Spleen (tissue), 11 donors: ENCODE data around the gene KCNE4. TPM values are rescaled to one million over a fixed set of nuclear protein-coding genes. Genes with fewer than 3 reads are reported as not detected.

Experiments used
- DNase-seq: peaks from one replicate; pipeline ENCODE4 v3.0.0-alpha.2; 2020
- H3K27ac ChIP-seq, 8 donors: fragments of 200-600 bp; sonication (generic) in 7 of 8; 1 replicate in 4 of 8; 2 replicates in 4 of 8; pipeline versions ENCODE4 v1.5.0 to v1.8.0; 2016 to 2021; ENCODE audit warnings: inconsistent platforms in 4 of 8, mild to moderate bottlenecking in 4 of 8, moderate library complexity in 1 of 8
- H3K27me3 ChIP-seq, 7 donors: fragments of 200-600 bp; sonication (generic) in 6 of 7; replicated peaks in 1 of 7; 1 replicate in 4 of 7; 2 replicates in 3 of 7; pipeline versions ENCODE4 v1.5.0 to v1.8.0; 2016 to 2021; ENCODE audit warnings: inconsistent platforms in 3 of 7, mild to moderate bottlenecking in 1 of 7
- H3K36me3 ChIP-seq, 6 donors: fragments of 200-600 bp; sonication (generic) in 5 of 6; 1 replicate in 4 of 6; 2 replicates in 2 of 6; pipeline versions ENCODE4 v1.5.0 to v1.8.0; 2016 to 2021; ENCODE audit warnings: inconsistent platforms in 2 of 6
- H3K4me1 ChIP-seq, 6 donors: fragments of 200-600 bp; sonication (generic) in 5 of 6; 1 replicate in 3 of 6; 2 replicates in 3 of 6; pipeline versions ENCODE4 v1.5.0 to v1.8.0; 2016 to 2021; ENCODE audit warnings: inconsistent platforms in 3 of 6
- H3K4me3 ChIP-seq, 8 donors: fragments of 200-600 bp; sonication (generic) in 7 of 8; 1 replicate in 4 of 8; 2 replicates in 4 of 8; pipeline versions ENCODE4 v1.5.0 to v1.8.0; 2016 to 2021; ENCODE audit warnings: inconsistent platforms in 4 of 8, mild to moderate bottlenecking in 4 of 8, moderate library complexity in 2 of 8
- H3K9me3 ChIP-seq, 8 donors: fragments of 200-600 bp; sonication (generic) in 7 of 8; 1 replicate in 4 of 8; 2 replicates in 4 of 8; pipeline versions ENCODE4 v1.5.0 to v1.8.0; 2016 to 2021; ENCODE audit warnings: inconsistent platforms in 4 of 8
- CTCF ChIP-seq, 11 experiments: fragments of 200-600 bp in 7 of 11; fragments of 450-650 bp in 4 of 11; sonication (generic) in 4 of 11; IDR thresholded peaks in 8 of 11; conservative IDR thresholded peaks in 3 of 11; 1 replicate in 7 of 11; 2 replicates in 4 of 11; pipeline versions ENCODE4 v1.4.0 to v1.8.0; 2016 to 2021; ENCODE audit warnings: antibody characterized with exemption in 11 of 11, inconsistent platforms in 4 of 11, mild to moderate bottlenecking in 1 of 11
- POLR2A ChIP-seq, 3 donors: fragments of 450-650 bp; IDR thresholded peaks; one replicate each; pipeline ENCODE4 v1.5.1; 2017; ENCODE audit warnings: antibody characterized with exemption in 3 of 3, mild to moderate bottlenecking in 1 of 3
- POLR2AphosphoS5 ChIP-seq, 3 donors: sonication (generic); formaldehyde crosslinking; IDR thresholded peaks; one replicate each; pipeline ENCODE4 v1.5.1; 2017; ENCODE audit warnings: antibody characterized with exemption in 3 of 3
- WGBS, 5 donors: extraction: QIAGEN DNeasy Blood & Tissue Kit in 3 of 5; methylation state at CpG; one replicate each; pipeline versions ENCODE4 v1.1.5 to v1.1.7; 2013 to 2018; 5-methylcytosine and 5-hydroxymethylcytosine counted together
- intact Hi-C: fragments of 100-400 bp; cut with DNase I; formaldehyde crosslinking; loops from one replicate; pipeline ENCODE4 v1.15.0; 2023; ENCODE audit warnings: low total_unique reads
- polyA plus RNA-seq, 3 donors: library from polyadenylated mRNA; stranded (reverse); fragments of 200-250 nt; gene quantifications; one replicate each; pipeline ENCODE4 v1.2.1, GENCODE V29; 2013
- total RNA-seq, 7 donors: library from RNA; depleted of rRNA in 3 of 7; stranded (reverse); fragments of >200 nt in 3 of 7; fragmentation: NEBNext Ultra II Directional in 4 of 7; extraction: Animal tissue kit (Norgen Biotek cat#: 25700) in 4 of 7; gene quantifications; one replicate each; pipeline versions ENCODE4 v1.1.0 to v1.2.1, GENCODE V29; 2016 to 2021
- donor health status: healthy with polysubstance abuse.
- donor health status: DM: no; HTN: no; CAD: no; lungs with moderate emphysema.
- donor health status: DM: no; HTN: no; CAD: no.
- donor health status: Bipolar disorder and iron deficiency.
- donor health status: healthy.
- donor health status: DM: no; HTN: no; CAD: no.
- donor health status: DM: yes; HTN: yes; CAD: no.

KCNE4 gene
- total and polyA plus RNA-seq, 10 donors = 1.0 to 25.0 (median 4.3) TPM

- DNase-seq = no peak
Observed at GRCh38 chr2:223043164-223043941, 8.6 kb upstream of the KCNE4 start.

GRCh38 chr2:223044092-223044836, 7.7 kb upstream of the KCNE4 start:
- Histone ChIP-seq H3K4me1 (peaks cover 0 to 16% (median 8%) of the 10 kb centered on the region in 6 donors), H3K27ac (no peak overlapping the region), H3K36me3 (no peaks in the 10 kb centered on the region), H3K4me3 (no peak overlapping the region), H3K9me3 (no peaks in the 10 kb centered on the region), H3K27me3 (no peaks in the 10 kb centered on the region)
- 85 to 88% (median 87%) methylated on average over 12 of the region's 12 CpGs for WGBS, 5 donors
- intact Hi-C loops = no loop called here
- TF ChIP-seq POLR2AphosphoS5 (IDR thresholded peaks at IDR 0.05) (no peak), CTCF (IDR thresholded peaks at IDR 0.05 in 8 of 11, conservative IDR thresholded peaks at IDR 0.05 in 3 of 11) (no peak), POLR2A (IDR thresholded peaks at IDR 0.05) (no peak)
- no peak for DNase-seq

More at GRCh38 chr2:223043164-223043941, 8.6 kb upstream of the KCNE4 start:
- intact Hi-C loops = no loop called here
- Histone ChIP-seq H3K4me1 (peaks cover 0 to 16% (median 8%) of the 10 kb centered on the region in 6 donors), H3K9me3 (no peaks in the 10 kb centered on the region), H3K4me3 (no peak overlapping the region), H3K27me3 (no peaks in the 10 kb centered on the region), H3K27ac (peak overlapping the region in 1 of 8 donors; percentile 40), H3K36me3 (no peaks in the 10 kb centered on the region)
- TF ChIP-seq POLR2AphosphoS5 (IDR thresholded peaks at IDR 0.05) = no peak
- no peak for TF ChIP-seq CTCF (IDR thresholded peaks at IDR 0.05 in 8 of 11, conservative IDR thresholded peaks at IDR 0.05 in 3 of 11)
- TF ChIP-seq POLR2A (IDR thresholded peaks at IDR 0.05) = no peak
- WGBS, 5 donors = 12 to 30% (median 23%) methylated on average over 7 of the region's 7 CpGs

GRCh38 chr2:223044916-223045700, 6.9 kb upstream of the KCNE4 start:
- Histone ChIP-seq H3K27me3 (no peaks in the 10 kb centered on the region), H3K27ac (no peak overlapping the region), H3K4me1 (peaks cover 0 to 16% (median 8%) of the 10 kb centered on the region in 6 donors), H3K4me3 (no peak overlapping the region), H3K36me3 (no peaks in the 10 kb centered on the region), H3K9me3 (no peaks in the 10 kb centered on the region)
- no peak for DNase-seq
- intact Hi-C loops = no loop called here
- TF ChIP-seq POLR2A (IDR thresholded peaks at IDR 0.05) = no peak
- no peak for TF ChIP-seq POLR2AphosphoS5 (IDR thresholded peaks at IDR 0.05)
- no peak for TF ChIP-seq CTCF (IDR thresholded peaks at IDR 0.05 in 8 of 11, conservative IDR thresholded peaks at IDR 0.05 in 3 of 11)
- WGBS, 5 donors = 87 to 93% (median 90%) methylated on average over 5 of the region's 5 CpGs
